ENCODE results near the gene AKIRIN2.

Gene AKIRIN2

GRCh38 chr6:87654875-87655454, 47.1 kb downstream of the AKIRIN2 start:
- no peak for DNase-seq (ENCODE audit: low spot score)

- DNase-seq (ENCODE audit: low spot score): no peak
Observed at GRCh38 chr6:87654122-87654521, 47.9 kb downstream of the AKIRIN2 start.

- peak; percentile 48 for DNase-seq (ENCODE audit: low spot score)
Observed at GRCh38 chr6:87653074-87653962, 48.7 kb downstream of the AKIRIN2 start.

GRCh38 chr6:87645080-87645479, 57.0 kb downstream of the AKIRIN2 start:
- DNase-seq (ENCODE audit: low spot score): no peak

GRCh38 chr6:87641065-87641692, 60.9 kb downstream of the AKIRIN2 start:
- DNase-seq (ENCODE audit: low spot score): no peak

- no peak for DNase-seq (ENCODE audit: low spot score)
Observed at GRCh38 chr6:87639373-87639772, 62.7 kb downstream of the AKIRIN2 start.

- DNase-seq (ENCODE audit: low spot score): no peak
Observed at GRCh38 chr6:87637106-87637505, 64.9 kb downstream of the AKIRIN2 start.

GRCh38 chr6:87636315-87636714, 65.7 kb downstream of the AKIRIN2 start:
- no peak for DNase-seq (ENCODE audit: low spot score)

- no peak for DNase-seq (ENCODE audit: low spot score)
Observed at GRCh38 chr6:87633851-87634250, 68.2 kb downstream of the AKIRIN2 start.

GRCh38 chr6:87630746-87631145, 71.3 kb downstream of the AKIRIN2 start:
- no peak for DNase-seq (ENCODE audit: low spot score)

- DNase-seq (ENCODE audit: low spot score): no peak
Observed at GRCh38 chr6:87628881-87629280, 73.2 kb downstream of the AKIRIN2 start.

- no peak for DNase-seq (ENCODE audit: low spot score)
Observed at GRCh38 chr6:87628424-87628823, 73.6 kb downstream of the AKIRIN2 start.

Data from D341Med (cell line).